SU-DHL-6 (cell line): Measurements from ENCODE around the gene AQP1.

Experiments
- H2AFZ ChIP-seq: fragments of 200-600 bp; sonication (generic); 2 replicates; pipeline ENCODE4 v1.6.1; 2014; ENCODE audit warnings: low read depth, mild to moderate bottlenecking, moderate library complexity, mixed read lengths, antibody characterized with exemption, low read length; ENCODE audit not compliant: severe bottlenecking
- H3F3A ChIP-seq: fragments of 200-600 bp; shearing (Covaris generic); 2 replicates; pipeline ENCODE4 v1.6.0; 2016; ENCODE audit warnings: antibody characterized with exemption, mild to moderate bottlenecking; ENCODE audit not compliant: insufficient read depth
- H3K27ac ChIP-seq: fragments of 200-600 bp; sonication (generic); 2 replicates; pipeline ENCODE4 v1.5.1; 2016; ENCODE audit warnings: low read depth, mild to moderate bottlenecking, low read length, moderate library complexity, mixed read lengths
- H3K27me3 ChIP-seq: fragments of 200-600 bp; sonication (generic), shearing (Covaris generic); 2 replicates; pipeline ENCODE4 v1.6.0; 2014; ENCODE audit warnings: mild to moderate bottlenecking, low read length
- H3K36me3 ChIP-seq: fragments of 200-600 bp; sonication (generic); 2 replicates; pipeline ENCODE4 v1.6.1; 2014; ENCODE audit warnings: mild to moderate bottlenecking, low read length, mixed read lengths
- H3K4me2 ChIP-seq: fragments of 300-600, 200-600 bp; shearing (Covaris generic), sonication (generic); 2 replicates; pipeline ENCODE4 v1.6.0; 2014; ENCODE audit warnings: low read length, low read depth, mild to moderate bottlenecking; ENCODE audit not compliant: poor library complexity, severe bottlenecking
- H3K4me3 ChIP-seq: fragments of 200-600 bp; sonication (generic); 2 replicates; pipeline ENCODE4 v1.5.1; 2014; ENCODE audit warnings: antibody characterized with exemption, low read length, mild to moderate bottlenecking, mixed read lengths; ENCODE audit not compliant: insufficient read depth, poor library complexity, severe bottlenecking
- H3K79me2 ChIP-seq: fragments of 200-600 bp; sonication (generic); 2 replicates; pipeline ENCODE4 v1.6.1; 2014; ENCODE audit warnings: mild to moderate bottlenecking, low read length, moderate library complexity; ENCODE audit not compliant: insufficient read depth
- H3K9ac ChIP-seq: fragments of 200-600 bp; sonication (generic); 2 replicates; pipeline ENCODE4 v1.7.0; 2014; ENCODE audit warnings: mild to moderate bottlenecking, low read length
- H3K9me2 ChIP-seq: fragments of 200-600 bp; sonication (generic); replicated peaks from 2 replicates; pipeline ENCODE4 v1.6.1; 2014; ENCODE audit warnings: low read length; ENCODE audit not compliant: insufficient read depth
- H3K9me3 ChIP-seq: fragments of 200-600 bp; sonication (generic); 2 replicates; pipeline ENCODE4 v1.6.1; 2014; ENCODE audit warnings: low read length, mixed read lengths; ENCODE audit not compliant: insufficient read depth
- H4K20me1 ChIP-seq: fragments of 200-600 bp; sonication (generic); 2 replicates; pipeline ENCODE4 v1.6.1; 2014; ENCODE audit warnings: low read depth, mild to moderate bottlenecking, antibody characterized with exemption, low read length, moderate library complexity, mixed read lengths
- CTCF ChIP-seq: fragments of 200-600 bp; sonication (generic); IDR thresholded peaks from one replicate; pipeline ENCODE4 v1.5.1; 2017; ENCODE audit warnings: antibody characterized with exemption, mild to moderate bottlenecking, low read length, moderate library complexity; ENCODE audit not compliant: insufficient read depth, poor library complexity, severe bottlenecking
- EZH2phosphoT487 ChIP-seq: fragments of 200-600 bp; sonication (generic), shearing (Covaris generic); conservative IDR thresholded peaks from 2 replicates; pipeline ENCODE4 v1.6.1; 2018; ENCODE audit warnings: mild to moderate bottlenecking, antibody characterized with exemption, low read length, moderate library complexity, mixed read lengths

Gene AQP1

GRCh38 chr7:30873656-30874055 is 38.0 kb upstream of the AQP1 start:
- H3K9me3 ChIP-seq = no peaks in the 10 kb centered on the region
- no peaks in the 10 kb centered on the region for H3K27me3 ChIP-seq
- no peak overlapping the region for H3K4me3 ChIP-seq
- no peaks in the 10 kb centered on the region for H3K9me2 ChIP-seq
- no peak overlapping the region for H3K9ac ChIP-seq
- H3K79me2 ChIP-seq = no peaks in the 10 kb centered on the region
- TF ChIP-seq CTCF (no peak), EZH2phosphoT487 (no peak)
- H3K4me2 ChIP-seq = no peak overlapping the region
- no peak overlapping the region for H2AFZ ChIP-seq
- H3F3A ChIP-seq = no peaks in the 10 kb centered on the region
- H3K27ac ChIP-seq = no peak overlapping the region
- no peaks in the 10 kb centered on the region for H4K20me1 ChIP-seq
- H3K36me3 ChIP-seq = no peaks in the 10 kb centered on the region

- Histone ChIP-seq H3K9ac (no peak overlapping the region), H3K4me3 (no peak overlapping the region), H4K20me1 (no peaks in the 10 kb centered on the region), H3K9me2 (no peaks in the 10 kb centered on the region), H2AFZ (no peak overlapping the region), H3K79me2 (no peaks in the 10 kb centered on the region), H3K4me2 (no peak overlapping the region), H3K27me3 (no peaks in the 10 kb centered on the region), H3K9me3 (no peaks in the 10 kb centered on the region), H3K36me3 (no peaks in the 10 kb centered on the region), H3F3A (no peaks in the 10 kb centered on the region), H3K27ac (no peak overlapping the region)
- TF ChIP-seq EZH2phosphoT487 = no peak
- TF ChIP-seq CTCF = no peak
Measured at GRCh38 chr7:30874656-30875302, 36.9 kb upstream of the AQP1 start.

- no peaks in the 10 kb centered on the region for H3F3A ChIP-seq
- H3K9ac ChIP-seq = no peak overlapping the region
- no peaks in the 10 kb centered on the region for H3K79me2 ChIP-seq
- no peak overlapping the region for H3K4me2 ChIP-seq
- no peak overlapping the region for H3K4me3 ChIP-seq
- no peak for TF ChIP-seq CTCF
- H2AFZ ChIP-seq = no peak overlapping the region
- no peaks in the 10 kb centered on the region for H3K36me3 ChIP-seq
- no peaks in the 10 kb centered on the region for H4K20me1 ChIP-seq
- no peaks in the 10 kb centered on the region for H3K9me3 ChIP-seq
- no peaks in the 10 kb centered on the region for H3K27me3 ChIP-seq
- no peaks in the 10 kb centered on the region for H3K9me2 ChIP-seq
- no peak overlapping the region for H3K27ac ChIP-seq
Measured at GRCh38 chr7:30877015-30877769, 34.5 kb upstream of the AQP1 start.
